Measurements from ENCODE around the gene CLBA1.

The CLBA1 gene

DNA sequence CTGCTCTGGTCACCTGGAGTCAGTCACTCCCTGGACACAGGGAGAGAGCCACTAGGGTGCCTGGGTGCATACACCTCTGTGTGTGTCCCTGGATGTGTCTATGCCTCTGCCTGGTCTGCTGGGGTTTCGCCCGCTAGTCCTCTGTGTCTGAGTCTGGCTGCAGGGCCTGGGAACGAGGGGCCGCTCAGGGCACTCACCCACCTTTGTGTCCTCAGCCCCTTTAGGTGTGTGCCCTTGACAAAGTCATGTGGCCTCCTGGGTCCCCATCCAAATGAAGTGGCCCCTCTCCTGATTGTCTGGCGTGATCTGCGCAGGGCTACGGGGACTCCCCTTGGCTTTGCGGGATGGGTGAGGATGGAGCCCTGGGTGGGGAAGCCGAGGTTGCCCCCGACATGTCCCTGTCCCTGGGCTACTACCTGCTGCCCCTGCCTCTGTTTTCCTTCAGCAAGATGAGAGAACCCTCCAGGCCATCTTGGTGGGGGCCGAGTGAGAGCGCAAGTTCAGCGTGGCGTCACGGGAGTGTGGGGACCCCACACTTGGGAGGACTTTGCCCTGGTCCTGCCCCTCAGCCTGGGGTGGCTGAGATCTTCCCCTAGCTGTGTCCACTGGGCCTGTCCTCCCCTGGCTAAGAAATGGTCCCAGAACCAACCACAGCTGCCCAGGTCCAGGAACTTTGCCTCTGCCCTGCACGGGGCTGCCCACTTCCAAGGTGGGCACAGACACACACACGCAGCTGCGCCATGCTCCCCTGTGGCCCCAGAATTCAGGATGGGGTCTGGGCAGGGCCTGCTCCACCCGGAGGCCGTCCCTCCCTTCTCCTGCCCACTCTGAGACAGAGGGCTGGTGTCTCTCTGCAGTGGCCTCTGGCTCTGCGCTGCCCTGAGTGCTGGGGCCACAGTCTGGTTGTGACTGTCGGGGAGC lies 4.7 kb upstream of the CLBA1 start:
- DNase-seq = no peak

GRCh38 chr14:104981699-104982541 lies 3.7 kb upstream of the CLBA1 start:
- no peak for DNase-seq

DNA sequence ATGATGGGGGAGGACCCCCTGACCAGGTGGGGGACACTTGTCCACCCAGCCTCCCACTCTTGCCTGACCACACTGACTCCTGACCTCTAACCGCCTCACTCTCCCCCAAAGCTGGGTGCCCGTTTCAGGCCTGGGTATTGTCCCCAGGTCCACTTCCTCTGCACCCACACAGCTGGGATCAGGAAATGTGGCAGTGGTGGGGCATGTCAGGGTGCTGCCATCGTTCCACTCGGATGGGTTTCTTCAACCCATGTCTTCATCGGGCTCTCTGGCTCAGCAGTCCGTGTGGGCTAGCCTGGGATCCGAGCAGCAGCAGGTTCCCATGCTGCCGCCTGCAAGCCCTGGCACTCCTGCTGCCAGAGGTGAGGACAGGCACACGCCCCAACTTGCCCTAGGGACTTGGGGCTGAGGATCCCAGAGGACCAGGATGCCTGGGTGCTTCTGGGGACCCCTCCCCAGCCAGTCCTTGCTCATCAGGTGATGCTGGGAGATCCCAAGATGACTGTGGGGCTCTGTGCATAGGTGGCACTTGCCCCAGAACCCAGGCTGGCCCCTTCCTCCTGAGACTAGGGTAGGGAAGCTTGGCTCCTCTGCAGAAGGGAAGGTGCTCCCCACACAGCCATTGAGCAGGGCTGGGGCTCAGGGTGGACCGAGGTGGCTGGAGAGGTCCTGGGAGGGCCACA lies 2.9 kb upstream of the CLBA1 start:
- DNase-seq = no peak

DNA sequence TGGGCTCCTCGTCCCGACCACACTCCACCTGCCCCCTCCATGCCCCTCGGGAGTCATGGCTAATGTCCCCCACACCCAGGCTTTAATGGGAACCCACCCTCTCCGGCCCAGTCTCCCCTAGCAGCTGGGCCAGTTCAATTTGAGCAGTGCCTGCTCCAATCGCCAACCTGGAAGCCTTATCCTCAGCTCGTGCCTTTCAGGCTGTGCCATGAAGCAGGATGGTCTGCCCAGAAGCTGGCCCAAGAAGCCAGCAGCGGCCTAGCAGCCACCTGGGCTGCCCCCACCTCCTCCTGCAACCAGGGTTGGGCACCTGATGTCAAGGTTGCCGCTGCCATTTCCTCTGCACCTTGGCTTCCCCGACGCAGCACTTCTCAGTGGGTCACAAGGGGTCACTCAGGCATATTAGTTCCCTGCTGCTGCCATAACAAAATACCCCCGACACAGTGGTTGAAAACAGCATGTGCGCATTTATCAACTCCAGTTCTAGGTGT lies 2.3 kb upstream of the CLBA1 start:
- no peak for DNase-seq

GRCh38 chr14:104984056-104984894 lies 1.3 kb upstream of the CLBA1 start:
- DNase-seq = no peak

DNA sequence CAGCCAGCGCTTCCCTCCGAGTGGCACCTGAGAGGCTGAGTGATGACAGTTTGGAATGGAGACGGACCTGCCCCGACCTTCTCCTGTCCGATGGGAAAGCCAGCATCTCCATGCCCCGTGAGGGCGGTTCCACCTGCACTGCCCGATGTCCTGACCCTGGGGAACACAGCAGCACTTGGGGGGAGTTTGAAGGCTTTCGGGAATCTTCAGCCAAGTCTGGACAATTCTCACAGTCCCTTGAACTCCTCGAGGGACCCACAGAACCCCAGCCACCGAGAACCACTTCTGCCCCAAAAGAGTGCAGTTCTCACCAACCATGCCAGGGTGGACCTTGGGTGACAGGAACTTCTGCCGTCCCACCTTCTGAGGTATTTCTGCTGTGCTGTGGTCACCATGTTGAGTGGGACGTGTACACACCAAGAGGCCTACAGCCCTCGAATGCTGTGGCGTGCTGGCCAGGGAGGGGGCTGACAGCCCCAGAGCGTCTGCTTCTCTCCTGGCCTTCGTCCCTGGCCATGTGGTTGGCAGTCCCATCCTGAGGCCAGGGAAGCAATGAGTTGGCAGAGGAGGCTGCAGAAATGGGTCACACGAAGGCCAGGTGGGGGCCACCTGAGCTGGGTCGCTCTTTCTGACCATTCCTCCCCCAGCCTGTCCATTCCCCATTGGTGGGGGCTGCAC lies 1.0 kb downstream of the CLBA1 start:
- DNase-seq = no peak

DNA sequence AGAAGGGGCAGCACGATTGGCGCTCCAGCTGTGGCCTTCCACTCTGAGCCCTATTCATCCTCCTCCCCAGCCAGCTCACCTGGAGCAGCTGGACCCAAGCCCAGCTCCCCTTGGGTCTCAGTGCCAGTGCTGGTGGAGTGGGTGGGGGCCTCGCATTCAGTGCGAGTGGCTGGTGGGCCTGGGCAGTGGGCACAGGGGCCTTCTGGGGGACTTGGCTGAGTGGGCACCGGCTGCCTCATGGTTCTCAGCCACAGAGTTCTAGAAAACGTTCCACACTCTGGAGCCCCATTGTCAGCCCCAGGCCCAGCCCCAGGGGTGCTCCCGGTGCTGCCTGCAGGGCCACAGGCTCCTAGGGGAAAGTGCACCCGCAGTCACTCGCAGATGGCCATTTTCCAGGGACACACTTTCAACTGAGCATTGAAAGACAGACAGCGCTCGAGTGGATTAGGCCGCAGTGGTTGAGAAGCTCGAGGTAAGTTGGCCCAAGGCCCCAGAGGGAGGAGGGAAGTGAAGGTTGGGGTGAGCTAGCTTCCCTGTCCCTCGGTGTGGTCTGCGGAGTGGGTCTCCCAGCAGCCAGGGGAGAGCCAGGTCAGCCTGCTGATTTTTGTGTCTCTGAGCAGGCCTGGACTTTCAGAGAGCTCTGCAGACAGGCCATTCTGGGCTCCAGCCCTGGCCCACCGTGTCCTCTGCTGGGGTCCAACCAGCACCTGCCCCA lies 3.8 kb downstream of the CLBA1 start:
- DNase-seq = no peak

GRCh38 chr14:104989951-104990303 lies 4.3 kb downstream of the CLBA1 start:
- no peak for DNase-seq

GRCh38 chr14:104991896-104992230 lies 6.3 kb downstream of the CLBA1 start:
- DNase-seq = no peak

- DNase-seq = no peak
Observed at GRCh38 chr14:104992501-104992900, 6.9 kb downstream of the CLBA1 start.

- no peak for DNase-seq
Observed at GRCh38 chr14:104993306-104993705, 7.7 kb downstream of the CLBA1 start.

DNA sequence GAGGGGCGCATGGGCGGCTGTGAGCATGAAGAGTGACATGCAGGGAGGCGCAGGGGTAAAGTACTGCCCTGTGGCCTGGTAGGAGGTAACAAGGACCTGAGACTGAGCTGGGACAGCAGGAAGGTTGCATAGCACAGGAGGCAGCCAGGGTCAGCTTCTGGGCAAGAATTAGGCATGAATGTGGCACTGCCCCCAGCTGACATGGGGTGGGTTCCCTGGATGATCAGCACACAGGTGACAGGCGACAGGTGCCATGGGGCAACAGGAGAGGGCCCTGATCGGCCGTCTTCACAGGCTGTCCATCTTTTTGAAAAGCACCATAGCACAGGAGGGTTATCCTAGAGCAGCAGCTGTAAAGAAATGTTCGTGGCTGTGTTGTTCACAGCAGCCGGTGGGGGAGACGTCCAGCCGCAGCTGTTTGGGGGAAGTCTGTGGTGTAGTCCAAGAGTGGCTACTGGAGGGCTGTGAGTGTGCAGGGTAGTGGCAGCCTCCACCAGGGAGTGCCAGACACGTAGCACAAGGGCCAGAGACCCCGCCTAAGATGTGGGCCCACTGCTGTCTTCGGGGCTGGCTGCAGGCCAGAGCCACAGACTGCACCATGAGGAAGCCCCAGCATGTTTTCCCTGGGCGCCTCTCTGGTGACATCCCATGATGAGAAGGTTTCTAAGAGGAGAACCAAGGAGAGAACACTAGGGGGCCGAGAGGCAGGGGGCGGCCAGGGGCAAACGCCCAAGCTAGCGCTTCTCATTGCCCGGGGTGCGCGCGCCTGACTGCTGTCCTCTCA lies 8.4 kb downstream of the CLBA1 start:
- DNase-seq = no peak

GRCh38 chr14:104994978-104995377 lies 9.4 kb downstream of the CLBA1 start:
- DNase-seq = no peak

GRCh38 chr14:104996032-104996431 lies 10.4 kb downstream of the CLBA1 start:
- no peak for DNase-seq

DNA sequence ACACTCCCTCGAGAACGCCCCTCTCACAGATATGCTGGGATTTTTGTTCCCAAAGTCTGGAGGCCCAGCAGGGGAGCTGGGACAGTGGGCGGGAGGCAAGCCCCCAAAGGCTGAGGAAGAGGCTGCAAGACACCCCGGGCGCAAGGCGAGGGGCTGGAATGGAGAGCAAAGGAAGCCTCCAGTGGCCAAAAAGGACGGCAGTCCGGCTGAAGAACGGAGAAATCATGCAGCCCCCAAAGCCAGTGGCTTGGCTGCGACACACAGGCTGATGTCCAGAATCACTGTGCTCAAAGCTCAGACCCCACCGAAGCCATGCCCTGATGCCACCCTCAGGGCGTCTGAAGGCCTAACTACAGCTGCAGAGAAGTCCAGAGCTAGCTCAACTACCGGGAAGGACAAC lies 10.9 kb downstream of the CLBA1 start:
- DNase-seq = no peak

- DNase-seq = no peak
Observed at GRCh38 chr14:104998801-104999200, 13.2 kb downstream of the CLBA1 start.

GRCh38 chr14:104999361-104999760 lies 13.8 kb downstream of the CLBA1 start:
- no peak for DNase-seq

GRCh38 chr14:105005329-105005928 lies 19.8 kb downstream of the CLBA1 start:
- DNase-seq = no peak

DNA sequence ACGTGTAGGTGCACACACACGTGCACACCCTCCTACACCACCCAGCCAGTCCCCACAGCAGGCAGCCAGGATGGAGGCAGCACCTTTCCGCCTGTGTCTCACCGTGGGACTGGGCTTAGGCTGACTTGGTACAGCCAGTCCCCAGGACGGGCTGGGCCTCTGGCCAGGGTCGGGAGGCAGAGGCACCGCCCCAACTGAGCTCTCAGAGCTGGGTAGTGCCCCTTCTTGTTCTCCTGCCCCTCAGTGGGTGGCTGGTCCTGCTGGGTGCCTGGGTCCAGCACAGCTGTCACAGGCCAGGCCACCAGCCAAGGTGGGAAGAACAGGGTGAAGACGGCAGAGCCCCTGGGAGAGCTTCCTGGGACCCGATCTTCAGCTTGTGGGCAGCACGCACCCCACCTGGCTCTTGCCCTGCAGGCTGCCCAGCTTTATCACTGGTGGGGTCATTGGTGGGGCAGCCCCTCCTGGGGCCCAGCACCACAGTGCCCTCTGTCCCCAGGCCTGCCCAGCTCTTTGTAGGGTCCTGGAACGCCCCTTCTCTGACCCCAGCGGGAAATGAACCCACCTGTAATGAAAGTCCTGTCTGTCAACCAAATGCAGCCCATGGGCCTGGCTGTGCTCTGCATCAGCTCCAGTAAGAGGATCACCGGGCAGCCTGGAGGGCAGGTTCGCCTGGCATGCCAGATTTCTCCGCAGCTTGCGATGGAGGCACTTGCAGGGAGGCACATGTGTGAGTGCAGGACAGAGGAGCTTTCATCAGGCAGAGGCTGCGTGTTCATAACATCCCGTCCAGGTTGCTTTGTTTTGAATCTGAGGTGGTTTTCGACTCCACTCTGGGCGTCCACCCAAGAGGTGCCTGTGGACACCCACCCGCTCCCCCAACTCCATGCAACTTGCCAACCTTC lies 20.6 kb downstream of the CLBA1 start:
- no peak for DNase-seq
